ENCODE data around the gene URGCP. TPM values are rescaled to one million over a fixed set of nuclear protein-coding genes. Genes with fewer than 3 reads are reported as not detected.

URGCP gene
- total and polyA plus RNA-seq, 2 donors (not counting 1 experiment from before 2014, with no cell fraction given), result 18.3 to 42.1 TPM

- Histone ChIP-seq H3K79me2 (ENCODE audit: control insufficient read depth, insufficient read depth, low read length) (no peaks in the 10 kb centered on the region), H3K9ac (ENCODE audit: insufficient read depth, low read length) (no peak overlapping the region), H2AFZ (ENCODE audit: low read length) (no peak overlapping the region), H3K4me3 (replicated peaks in 1 of 4; ENCODE audit: control extremely low read depth in 1 of 4, insufficient read depth in 1 of 4, low read depth in 3 of 4, low read length in 4 of 4) (no peak overlapping the region), H3K36me3 (ENCODE audit: control insufficient read depth, insufficient read depth, low read length) (no peaks in the 10 kb centered on the region), H4K20me1 (ENCODE audit: control insufficient read depth, extremely low read depth, insufficient read depth, low read length) (no peaks in the 10 kb centered on the region), H3K27me3 (ENCODE audit: control insufficient read depth, insufficient read depth, low read length) (no peaks in the 10 kb centered on the region), H3K27ac (ENCODE audit: insufficient read depth, low read length) (no peak overlapping the region), H3K4me1 (ENCODE audit: control insufficient read depth, extremely low read depth, insufficient read depth, low read length) (peaks cover 3% of the 10 kb centered on the region), H3K9me3 (ENCODE audit: control insufficient read depth, insufficient read depth, low read depth, low read length) (no peaks in the 10 kb centered on the region), H3K4me2 (ENCODE audit: extremely low read depth, insufficient read depth, low read length) (no peak overlapping the region)
- TF ChIP-seq EZH2 (IDR thresholded peaks at IDR 0.05; ENCODE audit: low read length, missing control alignments) (no peak), CTCF (conservative IDR thresholded peaks at IDR 0.05 in 1 of 2, IDR thresholded peaks at IDR 0.05 in 1 of 2; ENCODE audit: low read depth in 1 of 2, low read length in 2 of 2) (no peak)
- DNase-seq (ENCODE audit: low read depth in 2 of 2), result no peak
Measured at GRCh38 chr7:43931346-43931745, 24.9 kb upstream of the URGCP start.

- H3K4me2 ChIP-seq (ENCODE audit: extremely low read depth, insufficient read depth, low read length), result no peak overlapping the region
- no peak for DNase-seq (ENCODE audit: low read depth in 2 of 2)
Measured at GRCh38 chr7:43929529-43930457, 23.4 kb upstream of the URGCP start.

More at GRCh38 chr7:43929529-43930457, 23.4 kb upstream of the URGCP start:
- no peaks in the 10 kb centered on the region for H4K20me1 ChIP-seq (ENCODE audit: control insufficient read depth, extremely low read depth, insufficient read depth, low read length)
- no peaks in the 10 kb centered on the region for H3K9me3 ChIP-seq (ENCODE audit: control insufficient read depth, insufficient read depth, low read depth, low read length)
- no peak overlapping the region for H2AFZ ChIP-seq (ENCODE audit: low read length)
- TF ChIP-seq EZH2 (IDR thresholded peaks at IDR 0.05; ENCODE audit: low read length, missing control alignments), result no peak
- TF ChIP-seq CTCF (conservative IDR thresholded peaks at IDR 0.05 in 1 of 2, IDR thresholded peaks at IDR 0.05 in 1 of 2; ENCODE audit: low read depth in 1 of 2, low read length in 2 of 2), result no peak
- H3K36me3 ChIP-seq (ENCODE audit: control insufficient read depth, insufficient read depth, low read length), result no peaks in the 10 kb centered on the region
- no peaks in the 10 kb centered on the region for H3K79me2 ChIP-seq (ENCODE audit: control insufficient read depth, insufficient read depth, low read length)
- no peak overlapping the region for H3K4me3 ChIP-seq (replicated peaks in 1 of 4; ENCODE audit: control extremely low read depth in 1 of 4, insufficient read depth in 1 of 4, low read depth in 3 of 4, low read length in 4 of 4)
- H3K27ac ChIP-seq (ENCODE audit: insufficient read depth, low read length), result no peak overlapping the region
- peaks cover 3% of the 10 kb centered on the region for H3K4me1 ChIP-seq (ENCODE audit: control insufficient read depth, extremely low read depth, insufficient read depth, low read length)
- no peaks in the 10 kb centered on the region for H3K27me3 ChIP-seq (ENCODE audit: control insufficient read depth, insufficient read depth, low read length)
- no peak overlapping the region for H3K9ac ChIP-seq (ENCODE audit: insufficient read depth, low read length)
